Eye (tissue), 1 donor: ENCODE data around the gene CNDP2.
"Not testable (repeated sequence)": the region's sequence is repeated elsewhere in the genome, so short reads cannot be mapped to it uniquely, and the experiment has no call there.

Experiments used
- DNase-seq: peaks from one replicate; pipeline ENCODE4 v3.0.0-alpha.2; 2015

CNDP2 gene

GRCh38 chr18:74519320-74520095, 23.3 kb downstream of the CNDP2 start:
- no peak for DNase-seq

- no peak for DNase-seq
Measured at GRCh38 chr18:74520096-74520833, 24.1 kb downstream of the CNDP2 start.

GRCh38 chr18:74521068-74521725, 25.0 kb downstream of the CNDP2 start:
- DNase-seq = no peak

- DNase-seq = no peak
Measured at GRCh38 chr18:74522635-74523548, 26.7 kb downstream of the CNDP2 start.

- no peak for DNase-seq
Measured at GRCh38 chr18:74524097-74524496, 27.9 kb downstream of the CNDP2 start.

- DNase-seq = not testable (repeated sequence)
Measured at GRCh38 chr18:74524915-74525314, 28.8 kb downstream of the CNDP2 start.

- no peak for DNase-seq
Measured at GRCh38 chr18:74525741-74526140, 29.6 kb downstream of the CNDP2 start.

GRCh38 chr18:74526488-74526887, 30.3 kb downstream of the CNDP2 start:
- no peak for DNase-seq

GRCh38 chr18:74528478-74528877, 32.3 kb downstream of the CNDP2 start:
- no peak for DNase-seq

- no peak for DNase-seq
Measured at GRCh38 chr18:74528913-74529312, 32.8 kb downstream of the CNDP2 start.

- DNase-seq = no peak
Measured at GRCh38 chr18:74529378-74529777, 33.2 kb downstream of the CNDP2 start.

- DNase-seq = no peak
Measured at GRCh38 chr18:74529811-74530583, 33.8 kb downstream of the CNDP2 start.

GRCh38 chr18:74530584-74530862, 34.4 kb downstream of the CNDP2 start:
- no peak for DNase-seq

- no peak for DNase-seq
Measured at GRCh38 chr18:74531043-74531442, 34.9 kb downstream of the CNDP2 start.

GRCh38 chr18:74532511-74533025, 36.4 kb downstream of the CNDP2 start:
- DNase-seq = no peak

- no peak for DNase-seq
Measured at GRCh38 chr18:74533666-74534065, 37.5 kb downstream of the CNDP2 start.

- no peak for DNase-seq
Measured at GRCh38 chr18:74534150-74534969, 38.2 kb downstream of the CNDP2 start, which contains the start of gene CNDP1. Gene CNDP1, plus strand, starts transcription at chr18:74534500. Its CDS starts 168 bp downstream, at chr18:74534668.

GRCh38 chr18:74534981-74535649, 39.0 kb downstream of the CNDP2 start:
- DNase-seq = no peak

- DNase-seq = no peak
Measured at GRCh38 chr18:74539289-74539688, 43.1 kb downstream of the CNDP2 start.
